Limb (tissue), 2 donors: Measurements from ENCODE around the gene IRF4.

Source experiments
- DNase-seq, 2 donors: peaks; one replicate each; pipeline ENCODE4 v3.0.0-alpha.2; 2016; ENCODE audit errors: extremely low spot score in 2 of 2

Gene IRF4

DNA sequence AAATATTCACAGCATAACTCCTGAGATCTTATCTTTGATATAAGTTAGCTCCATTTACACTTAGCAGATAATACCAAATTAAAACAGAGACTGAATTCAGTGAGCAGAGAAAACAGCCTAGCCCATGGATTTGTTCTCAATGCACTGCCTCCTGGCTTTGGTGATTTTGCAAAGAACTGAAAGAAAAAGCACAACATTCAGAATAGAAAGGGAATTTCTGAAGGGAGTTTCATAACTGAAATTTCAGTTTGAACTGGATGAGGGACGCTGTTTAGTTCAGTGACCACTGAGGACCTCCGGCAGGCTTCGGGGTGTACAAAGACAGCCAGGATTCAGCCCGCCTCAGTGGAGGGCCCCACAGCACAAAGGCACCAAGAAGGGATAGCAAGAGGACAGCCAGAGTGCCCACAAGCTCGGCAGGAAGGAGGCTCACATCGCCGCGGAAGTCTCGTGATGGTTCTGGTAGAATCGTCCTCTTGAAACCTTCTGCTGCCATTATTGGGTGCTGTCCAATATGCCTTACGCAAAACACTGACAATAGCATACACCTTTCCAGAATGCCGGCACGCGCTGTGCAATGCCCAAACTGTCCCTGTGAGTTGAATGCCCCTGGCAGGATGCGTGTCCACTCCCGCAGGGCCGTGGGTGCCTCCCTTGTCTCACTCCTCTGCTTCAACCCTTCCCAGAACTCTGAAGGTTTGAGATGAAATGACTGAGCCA is 9.7 kb upstream of the IRF4 start:
- DNase-seq, result no peak

DNA sequence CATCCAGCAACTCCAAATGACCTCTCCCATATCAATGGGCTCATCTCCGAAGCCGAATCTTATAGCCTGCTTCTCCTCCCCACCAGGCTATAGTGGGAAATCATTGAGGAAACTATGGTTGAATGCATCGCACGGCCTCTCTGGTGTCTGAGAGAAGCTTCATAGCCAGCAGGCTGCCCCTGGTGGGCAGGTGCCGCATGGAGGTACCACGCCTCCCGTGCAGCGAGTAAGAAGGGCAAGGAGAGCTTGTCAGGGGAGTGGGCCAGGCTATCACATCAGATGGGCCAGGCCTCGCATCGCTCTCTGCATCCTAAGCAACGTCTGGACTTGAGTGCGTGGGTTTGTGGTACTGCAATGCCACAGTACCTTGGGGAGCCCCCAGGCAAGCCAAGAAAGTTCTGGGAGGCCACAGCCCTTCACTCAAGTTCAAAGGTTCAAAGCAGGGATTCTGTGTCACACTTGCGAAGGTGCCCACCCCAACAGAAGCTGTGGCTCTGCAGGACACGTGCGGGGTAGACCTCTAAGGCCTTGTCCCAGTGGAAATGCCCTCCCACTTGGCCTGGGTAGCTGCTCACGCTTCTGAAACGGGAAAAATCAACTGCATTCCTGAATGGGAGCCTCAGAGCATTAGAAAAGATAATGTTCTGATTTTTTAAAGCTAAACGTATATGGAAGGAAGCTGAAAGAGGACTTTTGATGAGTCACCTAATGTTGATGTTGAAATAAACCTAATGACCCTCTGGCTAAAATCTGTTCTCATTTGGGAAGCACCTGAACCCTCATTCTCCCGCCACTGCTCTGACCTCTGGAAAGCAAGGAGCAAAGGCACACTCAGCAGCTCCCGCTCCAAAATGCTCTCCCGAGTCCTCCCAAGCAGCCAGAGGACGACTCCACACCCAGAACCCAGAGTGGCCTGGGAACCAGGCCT is 8.4 kb upstream of the IRF4 start:
- DNase-seq, result no peak

DNA sequence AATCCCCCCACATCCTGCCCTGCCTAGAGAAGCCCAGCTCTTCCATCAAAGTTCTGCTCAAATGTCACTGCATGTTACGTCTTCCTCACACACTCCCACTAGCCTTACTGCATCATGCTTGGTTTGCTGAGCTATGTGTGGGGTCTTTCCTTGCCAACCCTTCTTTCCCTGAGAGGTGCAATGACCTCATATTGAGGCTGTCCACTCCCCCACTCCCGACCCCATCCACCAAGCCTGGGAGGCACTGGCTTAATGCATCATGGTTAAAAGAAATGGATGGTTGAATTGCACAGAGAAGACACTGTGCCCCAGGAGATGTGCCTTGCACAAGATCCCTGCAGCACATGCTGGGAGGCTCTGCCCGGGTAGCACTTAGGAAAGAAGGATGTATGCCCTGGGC is 7.7 kb upstream of the IRF4 start:
- no peak for DNase-seq

DNA sequence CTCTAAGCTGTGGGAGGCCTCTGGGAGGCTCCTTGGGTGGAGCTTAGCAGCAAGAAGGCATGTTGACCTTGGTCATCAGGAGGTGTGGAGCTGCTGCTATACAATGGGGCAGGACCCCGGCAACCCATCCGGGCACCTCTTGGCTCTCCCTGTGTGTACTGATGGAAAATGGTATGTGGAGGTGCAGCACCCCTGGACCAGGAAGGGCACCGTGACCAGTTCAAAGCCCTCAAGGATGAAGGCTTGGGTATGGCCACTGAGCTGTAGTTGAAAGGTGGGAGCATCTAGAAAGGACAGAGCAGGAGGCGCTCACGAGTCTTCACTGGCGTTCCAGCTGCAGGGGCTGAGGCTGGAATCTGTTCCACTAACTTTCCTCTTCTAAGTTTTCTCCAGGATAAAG is 6.7 kb upstream of the IRF4 start:
- no peak for DNase-seq

DNA sequence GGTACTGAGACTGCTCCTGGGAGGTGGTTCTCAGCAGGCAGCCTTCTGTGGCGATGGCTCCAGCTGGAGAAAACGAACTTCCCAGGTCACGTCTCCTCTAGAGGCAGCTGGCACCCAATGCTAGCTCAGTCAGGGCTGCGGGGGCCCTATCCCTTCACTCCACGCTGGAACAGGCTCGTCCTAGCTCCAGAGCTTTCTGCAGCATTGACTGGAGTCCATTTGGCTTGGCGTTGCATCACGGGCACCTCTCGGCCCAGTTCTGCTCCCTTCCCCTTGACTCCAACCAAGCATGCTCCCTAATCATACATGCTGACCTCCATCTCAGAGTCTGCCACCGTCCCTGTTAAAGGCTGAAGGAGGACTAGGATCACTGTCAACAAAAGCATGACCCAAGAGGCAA is 5.9 kb upstream of the IRF4 start:
- no peak for DNase-seq

DNA sequence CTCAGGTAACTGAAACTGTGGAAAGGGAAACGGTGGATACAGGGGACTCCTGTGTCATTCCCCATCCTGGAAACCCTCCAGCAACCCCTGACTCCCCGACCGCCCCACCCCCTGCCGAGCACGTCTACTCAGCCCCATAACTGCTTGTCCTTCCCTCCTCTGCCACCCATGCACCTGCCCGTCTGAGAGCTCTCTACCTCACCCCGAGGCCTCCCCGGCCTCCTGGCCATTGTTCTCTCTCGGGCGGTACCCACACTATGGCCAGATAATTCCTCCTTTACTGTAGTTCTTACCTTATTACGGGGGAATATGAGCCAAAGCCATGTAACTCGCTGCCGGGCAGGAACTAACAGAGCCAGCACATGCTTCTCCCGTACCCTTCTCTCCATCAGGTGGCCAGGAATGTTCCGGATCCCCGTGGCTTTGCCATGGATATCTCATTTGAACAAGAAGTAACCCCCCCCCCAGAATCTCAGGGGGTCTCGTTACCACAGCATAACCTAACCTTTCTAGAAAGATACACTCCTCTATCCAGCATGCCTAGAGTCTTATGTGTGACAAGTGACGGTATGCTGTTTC is 4.8 kb upstream of the IRF4 start:
- no peak for DNase-seq

DNA sequence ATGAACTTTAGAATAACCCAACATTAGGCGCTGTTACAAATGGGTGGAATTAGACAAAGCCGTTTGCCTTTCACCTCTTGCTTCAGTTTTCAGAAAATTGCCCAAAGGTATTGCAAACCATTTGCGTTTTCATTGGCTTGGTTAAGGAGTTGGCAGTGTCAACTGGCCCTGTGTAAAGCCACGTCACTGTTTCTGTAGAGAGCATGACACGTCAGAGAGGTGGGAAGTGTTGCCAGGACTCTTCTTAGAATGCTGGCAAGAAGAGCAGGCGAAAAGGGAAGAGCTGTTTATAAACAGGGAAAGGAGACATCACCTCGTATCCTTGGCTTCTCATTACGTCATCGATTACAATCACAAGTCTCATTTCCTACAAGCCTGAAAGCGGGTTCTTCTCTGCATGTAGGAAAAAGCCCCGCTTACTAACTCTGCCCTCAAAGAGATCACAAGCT is 4.2 kb upstream of the IRF4 start:
- no peak for DNase-seq

DNA sequence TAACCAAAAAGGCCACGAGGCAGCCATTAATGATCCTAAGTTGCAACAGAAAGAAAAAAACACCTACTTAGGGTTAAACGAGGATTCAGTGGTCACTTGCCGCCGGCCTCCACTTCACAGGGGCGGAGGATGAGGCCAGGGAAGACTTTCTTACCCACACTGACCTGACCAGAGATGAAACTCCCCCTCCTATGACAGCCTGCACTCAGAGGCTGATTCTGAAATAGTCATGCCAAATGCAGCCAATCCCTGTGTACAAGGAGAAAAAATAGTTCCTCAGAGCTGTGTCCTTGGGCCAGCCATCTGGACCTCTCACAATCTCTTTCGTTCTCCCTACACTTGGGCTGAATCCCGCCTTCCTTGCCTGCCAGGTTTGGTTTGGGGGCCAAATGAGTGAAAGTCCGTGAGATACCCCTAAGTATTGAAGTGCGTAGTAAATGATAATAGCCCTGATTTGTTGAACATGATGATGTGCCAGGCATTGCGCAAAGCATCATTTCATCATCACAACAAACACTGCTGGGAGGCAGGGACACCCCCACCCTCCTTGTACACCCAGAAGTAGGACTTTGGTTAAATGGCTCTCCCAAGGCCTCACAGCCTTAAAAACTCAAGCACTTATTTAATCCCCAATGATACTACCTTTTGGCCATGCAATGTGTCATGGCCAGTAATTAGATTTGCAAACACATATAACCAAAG is 3.2 kb upstream of the IRF4 start:
- DNase-seq, result no peak

DNA sequence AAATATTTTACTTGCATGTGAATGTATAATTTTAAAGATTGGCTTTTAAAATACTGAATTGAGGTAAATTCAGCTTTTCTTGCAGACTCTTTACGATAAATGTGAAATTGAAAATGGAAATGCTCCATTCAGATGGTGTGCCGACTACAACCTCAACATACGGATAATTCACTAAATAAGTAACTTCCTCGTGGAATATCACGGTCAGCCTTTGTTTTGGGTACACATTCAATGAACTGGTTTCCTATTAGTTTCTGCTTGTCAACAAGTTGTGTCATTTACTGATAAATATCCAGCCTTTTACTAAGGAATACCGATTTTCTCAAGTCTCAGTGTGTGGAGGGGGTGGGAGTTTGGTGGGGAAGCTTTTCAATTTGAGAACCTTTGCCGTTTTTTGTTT is 2.4 kb upstream of the IRF4 start:
- DNase-seq, result no peak

DNA sequence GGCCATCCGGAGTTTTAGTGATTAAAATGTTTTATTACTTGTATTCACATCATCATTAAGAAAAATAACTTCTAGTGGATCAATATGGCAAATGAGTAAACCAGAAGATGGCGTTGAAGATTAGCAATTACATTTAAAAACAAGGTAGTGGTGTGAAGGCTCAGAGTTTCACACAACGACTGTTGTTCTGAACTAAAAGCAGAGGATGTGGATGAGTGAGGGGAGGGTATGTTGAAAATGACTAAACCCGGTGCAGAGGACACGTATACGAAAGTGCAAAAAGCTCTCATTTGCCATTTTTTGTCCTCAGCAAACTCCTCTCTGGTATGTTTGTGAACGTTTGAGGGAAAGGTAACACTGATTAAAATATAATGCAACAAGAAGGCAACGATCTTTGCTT is 1.9 kb upstream of the IRF4 start:
- no peak for DNase-seq

DNA sequence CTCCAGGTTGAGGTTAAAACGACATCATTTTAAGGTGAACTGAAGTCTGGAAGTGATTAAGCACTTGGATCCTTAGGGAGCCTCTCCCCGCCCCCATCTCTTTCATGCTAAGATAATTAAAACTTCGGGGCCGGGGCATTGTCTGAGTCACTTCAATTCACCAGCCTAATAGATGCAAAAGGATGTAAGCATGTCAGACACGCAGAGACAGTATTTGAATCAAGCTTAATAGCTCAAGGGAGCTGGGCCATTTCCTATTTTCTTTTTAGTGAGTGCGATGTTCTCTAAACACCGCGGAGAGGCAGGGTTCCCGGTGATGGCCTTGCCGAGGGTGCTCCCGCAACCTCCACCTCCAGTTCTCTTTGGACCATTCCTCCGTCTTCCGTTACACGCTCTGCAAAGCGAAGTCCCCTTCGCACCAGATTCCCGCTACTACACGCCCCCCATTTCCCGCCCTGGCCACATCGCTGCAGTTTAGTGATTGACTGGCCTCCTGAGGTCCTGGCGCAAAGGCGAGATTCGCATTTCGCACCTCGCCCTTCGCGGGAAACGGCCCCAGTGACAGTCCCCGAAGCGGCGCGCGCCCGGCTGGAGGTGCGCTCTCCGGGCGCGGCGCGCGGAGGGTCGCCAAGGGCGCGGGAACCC is 516 bp upstream of the IRF4 start:
- peak in 1 of 2 donors; percentile 52 for DNase-seq

DNA sequence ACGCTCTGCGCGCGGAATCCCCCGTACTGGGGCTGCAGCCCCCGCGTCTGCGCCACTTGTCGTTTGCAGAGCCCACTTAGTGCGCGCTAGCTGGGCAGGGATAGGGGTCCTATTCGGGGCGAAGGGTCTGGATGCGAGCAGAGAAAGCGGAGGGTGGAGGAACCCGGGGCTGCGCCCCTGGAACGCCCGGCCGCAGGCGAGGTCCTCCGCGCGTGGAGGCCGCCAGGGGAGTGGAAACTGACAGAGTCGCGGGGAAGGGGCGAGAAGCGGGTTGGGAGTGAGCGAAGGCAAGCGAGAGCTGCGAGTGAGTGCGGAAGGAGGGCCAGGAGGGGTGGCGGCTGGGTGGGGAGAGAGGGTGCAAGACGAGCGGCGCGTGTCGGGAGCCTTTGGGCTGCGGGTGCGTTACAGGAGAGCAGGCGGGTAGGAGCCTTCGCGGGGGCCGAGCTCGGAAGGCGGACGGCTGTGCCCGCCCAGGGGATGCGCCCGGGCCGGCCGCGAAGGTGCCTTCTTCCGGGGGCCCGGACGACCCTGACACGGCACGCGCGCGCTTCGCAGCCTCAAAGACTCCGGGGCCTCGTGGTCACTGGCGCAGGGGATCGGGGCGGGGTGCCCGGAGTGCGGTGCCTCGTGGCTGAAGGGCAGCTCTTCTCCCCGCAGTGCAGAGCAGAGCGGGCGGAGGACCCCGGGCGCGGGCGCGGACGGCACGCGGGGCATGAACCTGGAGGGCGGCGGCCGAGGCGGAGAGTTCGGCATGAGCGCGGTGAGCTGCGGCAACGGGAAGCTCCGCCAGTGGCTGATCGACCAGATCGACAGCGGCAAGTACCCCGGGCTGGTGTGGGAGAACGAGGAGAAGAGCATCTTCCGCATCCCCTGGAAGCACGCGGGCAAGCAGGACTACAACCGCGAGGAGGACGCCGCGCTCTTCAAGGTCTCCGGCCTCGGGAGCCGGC is 1.2 kb downstream of the IRF4 start:
- DNase-seq, result peak in 1 of 2 donors; percentile 51

DNA sequence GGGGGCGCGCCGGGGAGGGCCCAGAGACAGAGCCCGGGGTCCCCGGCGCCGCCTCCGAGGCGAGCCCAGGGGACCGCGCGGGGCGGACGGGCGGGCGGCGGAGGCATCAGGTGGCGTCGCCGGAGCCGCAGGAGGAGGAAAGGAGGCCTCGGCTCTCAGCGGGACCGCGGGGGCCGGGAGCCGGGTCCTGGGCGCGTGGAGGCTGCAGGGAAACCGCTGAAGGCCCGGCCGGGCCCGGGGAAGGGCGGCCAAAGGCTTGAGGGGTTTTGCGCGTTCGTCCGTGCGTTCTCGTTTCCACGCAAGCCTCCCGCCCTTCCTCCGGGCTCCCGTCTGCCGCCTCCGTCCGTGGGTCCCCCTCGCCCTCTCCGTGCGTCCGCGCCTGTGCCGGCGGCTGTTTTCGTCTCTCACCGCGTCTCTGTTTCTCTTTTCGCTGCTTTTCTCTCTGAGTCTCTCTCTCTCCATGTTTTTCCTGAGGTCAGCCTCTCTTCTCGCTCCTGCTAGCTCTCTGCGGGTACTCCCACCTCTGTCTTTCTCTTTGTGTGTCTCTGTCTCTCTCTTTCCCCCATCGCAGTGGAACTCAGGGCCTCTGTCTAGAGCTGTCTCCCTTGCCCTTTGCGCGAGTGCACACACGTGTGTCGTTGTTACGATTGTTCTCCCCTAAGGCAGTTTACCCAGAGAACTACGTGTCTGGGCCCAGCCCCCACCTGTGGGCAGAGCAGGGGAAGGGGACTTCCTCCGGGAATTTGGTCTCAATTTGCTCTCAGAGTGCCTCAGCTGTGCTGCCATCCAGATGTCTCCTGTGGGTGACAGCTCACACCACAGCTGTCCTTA is 2.1 kb downstream of the IRF4 start:
- DNase-seq, result peak in 1 of 2 donors; percentile 49

DNA sequence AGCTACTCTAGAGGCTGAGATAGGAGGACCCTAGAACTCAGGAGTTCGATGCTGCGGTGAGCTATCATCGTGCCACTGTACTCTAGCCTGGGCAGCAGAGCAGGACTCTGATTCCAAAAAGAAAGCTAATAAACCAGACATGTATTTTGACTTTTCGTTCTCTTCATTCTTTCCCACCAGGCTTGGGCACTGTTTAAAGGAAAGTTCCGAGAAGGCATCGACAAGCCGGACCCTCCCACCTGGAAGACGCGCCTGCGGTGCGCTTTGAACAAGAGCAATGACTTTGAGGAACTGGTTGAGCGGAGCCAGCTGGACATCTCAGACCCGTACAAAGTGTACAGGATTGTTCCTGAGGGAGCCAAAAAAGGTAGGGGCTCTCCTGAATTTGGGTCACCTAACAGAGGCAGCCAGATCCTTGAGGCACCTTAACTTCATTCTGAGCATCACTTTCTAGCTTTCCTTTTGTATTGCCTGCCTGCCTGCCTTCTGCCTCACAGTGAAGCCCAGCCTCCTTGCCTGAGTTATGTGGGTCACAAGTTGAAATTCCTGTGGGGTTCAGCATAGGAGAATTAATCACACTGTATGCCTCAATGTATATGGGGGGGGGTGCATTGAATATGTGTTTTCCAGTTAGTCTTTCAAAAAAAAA is 3.2 kb downstream of the IRF4 start:
- no peak for DNase-seq

DNA sequence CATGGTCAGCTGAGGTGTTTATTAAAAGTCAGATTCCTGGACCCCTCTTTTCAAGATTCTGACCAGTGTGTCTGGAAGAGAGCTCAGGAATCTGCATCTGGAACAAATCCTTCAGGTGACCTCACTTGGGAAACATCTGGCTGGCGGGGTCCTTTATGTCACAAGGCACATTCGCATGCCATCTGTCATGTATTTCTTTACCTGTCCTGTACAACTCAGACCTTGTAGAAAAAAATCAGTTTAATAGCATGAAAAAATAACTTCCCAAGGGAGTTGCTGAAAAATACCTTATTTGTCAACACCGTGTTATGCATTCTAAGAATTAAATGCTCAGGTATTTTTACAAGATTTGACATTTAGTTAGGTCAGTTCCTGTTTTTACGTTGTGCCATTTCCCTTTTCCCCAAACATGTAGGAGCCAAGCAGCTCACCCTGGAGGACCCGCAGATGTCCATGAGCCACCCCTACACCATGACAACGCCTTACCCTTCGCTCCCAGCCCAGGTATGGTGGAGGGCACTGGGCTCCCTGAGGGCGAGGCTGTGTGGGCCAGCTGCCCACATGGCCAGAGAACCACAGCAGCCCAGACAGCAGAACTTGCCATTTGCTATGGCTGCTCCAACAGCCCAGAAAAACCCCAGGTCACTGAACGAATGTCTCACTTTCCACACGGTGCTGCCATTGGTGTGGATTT is 4.0 kb downstream of the IRF4 start:
- DNase-seq, result no peak

DNA sequence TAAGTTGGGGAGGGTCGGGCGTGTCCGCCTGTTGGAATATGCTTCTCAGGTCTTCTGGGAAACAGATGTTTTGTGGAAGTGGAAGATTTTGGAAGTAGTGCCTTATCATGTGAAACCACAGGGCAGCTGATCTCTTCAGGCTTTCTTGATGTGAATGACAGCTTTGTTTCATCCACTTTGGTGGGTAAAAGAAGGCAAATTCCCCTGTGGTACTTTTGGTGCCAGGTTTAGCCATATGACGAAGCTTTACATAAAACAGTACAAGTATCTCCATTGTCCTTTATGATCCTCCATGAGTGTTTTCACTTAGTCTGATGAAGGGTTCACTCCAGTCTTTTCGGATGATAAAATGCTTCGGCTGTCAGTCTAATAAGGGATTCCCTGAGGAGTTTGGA is 4.6 kb downstream of the IRF4 start:
- no peak for DNase-seq

DNA sequence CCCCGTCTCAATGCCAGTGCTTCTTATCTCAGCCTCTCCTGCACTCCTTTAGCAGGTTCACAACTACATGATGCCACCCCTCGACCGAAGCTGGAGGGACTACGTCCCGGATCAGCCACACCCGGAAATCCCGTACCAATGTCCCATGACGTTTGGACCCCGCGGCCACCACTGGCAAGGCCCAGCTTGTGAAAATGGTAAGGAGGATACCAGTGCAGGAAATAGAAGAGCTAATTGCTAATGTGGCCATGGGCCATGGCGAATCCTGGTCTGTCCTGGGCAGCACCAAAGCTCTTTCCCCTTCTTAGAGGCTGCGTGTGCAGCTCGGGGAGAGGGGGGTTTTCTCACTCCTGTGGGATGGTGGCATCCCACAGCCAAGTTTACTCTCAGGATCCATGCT is 5.5 kb downstream of the IRF4 start:
- DNase-seq, result no peak

DNA sequence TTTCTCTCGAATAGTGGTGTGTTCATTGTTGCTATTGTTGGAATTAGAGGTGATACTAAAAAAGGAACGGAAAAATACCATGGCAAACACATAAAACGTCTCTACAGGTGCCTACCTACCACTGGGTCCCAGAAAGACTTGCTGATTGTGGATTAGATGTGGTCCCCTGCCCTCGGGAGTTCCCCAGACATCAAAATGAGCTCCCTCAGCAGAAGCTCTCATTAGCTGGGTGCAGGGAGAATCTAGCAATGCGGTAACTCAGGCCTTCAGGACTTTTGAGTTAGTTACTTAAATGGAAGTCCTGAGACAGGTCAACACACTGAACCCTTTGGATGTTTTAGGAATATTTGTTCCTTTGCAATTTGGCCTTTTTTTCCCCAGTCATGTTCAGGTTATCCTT is 6.1 kb downstream of the IRF4 start:
- no peak for DNase-seq
